ENCODE data around the gene LRRC59. TPM values are rescaled to one million over a fixed set of nuclear protein-coding genes. Genes with fewer than 3 reads are reported as not detected.

The LRRC59 gene
- total and polyA plus RNA-seq, 2 of the 13 experiments (the other 11 are each of a cell fraction or from before 2014, with no cell fraction given): 87.3 to 222 TPM

- no peak for TF ChIP-seq ZNF761 (CRISPR knock-in tag; conservative IDR thresholded peaks at IDR 0.05)
- TF ChIP-seq, protein P1, sequence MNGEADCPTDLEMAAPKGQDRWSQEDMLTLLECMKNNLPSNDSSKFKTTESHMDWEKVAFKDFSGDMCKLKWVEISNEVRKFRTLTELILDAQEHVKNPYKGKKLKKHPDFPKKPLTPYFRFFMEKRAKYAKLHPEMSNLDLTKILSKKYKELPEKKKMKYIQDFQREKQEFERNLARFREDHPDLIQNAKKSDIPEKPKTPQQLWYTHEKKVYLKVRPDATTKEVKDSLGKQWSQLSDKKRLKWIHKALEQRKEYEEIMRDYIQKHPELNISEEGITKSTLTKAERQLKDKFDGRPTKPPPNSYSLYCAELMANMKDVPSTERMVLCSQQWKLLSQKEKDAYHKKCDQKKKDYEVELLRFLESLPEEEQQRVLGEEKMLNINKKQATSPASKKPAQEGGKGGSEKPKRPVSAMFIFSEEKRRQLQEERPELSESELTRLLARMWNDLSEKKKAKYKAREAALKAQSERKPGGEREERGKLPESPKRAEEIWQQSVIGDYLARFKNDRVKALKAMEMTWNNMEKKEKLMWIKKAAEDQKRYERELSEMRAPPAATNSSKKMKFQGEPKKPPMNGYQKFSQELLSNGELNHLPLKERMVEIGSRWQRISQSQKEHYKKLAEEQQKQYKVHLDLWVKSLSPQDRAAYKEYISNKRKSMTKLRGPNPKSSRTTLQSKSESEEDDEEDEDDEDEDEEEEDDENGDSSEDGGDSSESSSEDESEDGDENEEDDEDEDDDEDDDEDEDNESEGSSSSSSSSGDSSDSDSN (CRISPR knock-in tag; IDR thresholded peaks at IDR 0.05): peak; percentile 18; the same call in 1 of the 2 replicates
- TF ChIP-seq RFX5 (IDR thresholded peaks at IDR 0.05; ENCODE audit: low read depth, low read length): no peak
- no peak for TF ChIP-seq ZNF180 (CRISPR knock-in tag; IDR thresholded peaks at IDR 0.05; ENCODE audit: borderline replicate concordance, low read depth)
- TF ChIP-seq RAD21 (CRISPR knock-in tag; IDR thresholded peaks at IDR 0.05): peak; percentile 76
- TF ChIP-seq ZNF605 (CRISPR knock-in tag; IDR thresholded peaks at IDR 0.05): no peak; the same call in 1 of the 2 replicates
- TF ChIP-seq, protein P2, sequence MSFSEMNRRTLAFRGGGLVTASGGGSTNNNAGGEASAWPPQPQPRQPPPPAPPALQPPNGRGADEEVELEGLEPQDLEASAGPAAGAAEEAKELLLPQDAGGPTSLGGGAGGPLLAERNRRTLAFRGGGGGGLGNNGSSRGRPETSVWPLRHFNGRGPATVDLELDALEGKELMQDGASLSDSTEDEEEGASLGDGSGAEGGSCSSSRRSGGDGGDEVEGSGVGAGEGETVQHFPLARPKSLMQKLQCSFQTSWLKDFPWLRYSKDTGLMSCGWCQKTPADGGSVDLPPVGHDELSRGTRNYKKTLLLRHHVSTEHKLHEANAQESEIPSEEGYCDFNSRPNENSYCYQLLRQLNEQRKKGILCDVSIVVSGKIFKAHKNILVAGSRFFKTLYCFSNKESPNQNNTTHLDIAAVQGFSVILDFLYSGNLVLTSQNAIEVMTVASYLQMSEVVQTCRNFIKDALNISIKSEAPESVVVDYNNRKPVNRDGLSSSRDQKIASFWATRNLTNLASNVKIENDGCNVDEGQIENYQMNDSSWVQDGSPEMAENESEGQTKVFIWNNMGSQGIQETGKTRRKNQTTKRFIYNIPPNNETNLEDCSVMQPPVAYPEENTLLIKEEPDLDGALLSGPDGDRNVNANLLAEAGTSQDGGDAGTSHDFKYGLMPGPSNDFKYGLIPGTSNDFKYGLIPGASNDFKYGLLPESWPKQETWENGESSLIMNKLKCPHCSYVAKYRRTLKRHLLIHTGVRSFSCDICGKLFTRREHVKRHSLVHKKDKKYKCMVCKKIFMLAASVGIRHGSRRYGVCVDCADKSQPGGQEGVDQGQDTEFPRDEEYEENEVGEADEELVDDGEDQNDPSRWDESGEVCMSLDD (CRISPR knock-in tag; IDR thresholded peaks at IDR 0.05; ENCODE audit: borderline replicate concordance): no peak
- no peak for TF ChIP-seq SKIL (CRISPR knock-in tag; IDR thresholded peaks at IDR 0.05; ENCODE audit: borderline replicate concordance)
- TF ChIP-seq, protein P3, sequence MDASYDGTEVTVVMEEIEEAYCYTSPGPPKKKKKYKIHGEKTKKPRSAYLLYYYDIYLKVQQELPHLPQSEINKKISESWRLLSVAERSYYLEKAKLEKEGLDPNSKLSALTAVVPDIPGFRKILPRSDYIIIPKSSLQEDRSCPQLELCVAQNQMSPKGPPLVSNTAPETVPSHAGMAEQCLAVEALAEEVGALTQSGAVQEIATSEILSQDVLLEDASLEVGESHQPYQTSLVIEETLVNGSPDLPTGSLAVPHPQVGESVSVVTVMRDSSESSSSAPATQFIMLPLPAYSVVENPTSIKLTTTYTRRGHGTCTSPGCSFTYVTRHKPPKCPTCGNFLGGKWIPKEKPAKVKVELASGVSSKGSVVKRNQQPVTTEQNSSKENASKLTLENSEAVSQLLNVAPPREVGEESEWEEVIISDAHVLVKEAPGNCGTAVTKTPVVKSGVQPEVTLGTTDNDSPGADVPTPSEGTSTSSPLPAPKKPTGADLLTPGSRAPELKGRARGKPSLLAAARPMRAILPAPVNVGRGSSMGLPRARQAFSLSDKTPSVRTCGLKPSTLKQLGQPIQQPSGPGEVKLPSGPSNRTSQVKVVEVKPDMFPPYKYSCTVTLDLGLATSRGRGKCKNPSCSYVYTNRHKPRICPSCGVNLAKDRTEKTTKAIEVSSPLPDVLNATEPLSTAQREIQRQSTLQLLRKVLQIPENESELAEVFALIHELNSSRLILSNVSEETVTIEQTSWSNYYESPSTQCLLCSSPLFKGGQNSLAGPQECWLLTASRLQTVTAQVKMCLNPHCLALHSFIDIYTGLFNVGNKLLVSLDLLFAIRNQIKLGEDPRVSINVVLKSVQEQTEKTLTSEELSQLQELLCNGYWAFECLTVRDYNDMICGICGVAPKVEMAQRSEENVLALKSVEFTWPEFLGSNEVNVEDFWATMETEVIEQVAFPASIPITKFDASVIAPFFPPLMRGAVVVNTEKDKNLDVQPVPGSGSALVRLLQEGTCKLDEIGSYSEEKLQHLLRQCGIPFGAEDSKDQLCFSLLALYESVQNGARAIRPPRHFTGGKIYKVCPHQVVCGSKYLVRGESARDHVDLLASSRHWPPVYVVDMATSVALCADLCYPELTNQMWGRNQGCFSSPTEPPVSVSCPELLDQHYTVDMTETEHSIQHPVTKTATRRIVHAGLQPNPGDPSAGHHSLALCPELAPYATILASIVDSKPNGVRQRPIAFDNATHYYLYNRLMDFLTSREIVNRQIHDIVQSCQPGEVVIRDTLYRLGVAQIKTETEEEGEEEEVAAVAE (CRISPR knock-in tag; IDR thresholded peaks at IDR 0.05; ENCODE audit: borderline replicate concordance): peak; percentile 68; the same call in 1 of the 2 replicates
- no peak for TF ChIP-seq CCAR2 (optimal IDR thresholded peaks at IDR 0.05; ENCODE audit: low read depth, low read length)
- TF ChIP-seq ZNF788 (CRISPR knock-in tag; IDR thresholded peaks at IDR 0.05; ENCODE audit: borderline replicate concordance): no peak
- peak; percentile 55; the same call in 1 of the 3 replicates for TF ChIP-seq MXI1 (IDR thresholded peaks at IDR 0.05; ENCODE audit: borderline replicate concordance, low read depth, low read length)
- TF ChIP-seq GABPA (IDR thresholded peaks at IDR 0.05; ENCODE audit: low read depth, low read length): no peak
- TF ChIP-seq GABPA (CRISPR knock-in tag; IDR thresholded peaks at IDR 0.05; ENCODE audit: low read depth): no peak
- TF ChIP-seq NR2F1 (CRISPR knock-in tag; IDR thresholded peaks at IDR 0.05): 0 out of 4 replicates have a peak, but pooled peaks of 1 of the 2 experiments have one; percentile 17
- TF ChIP-seq ETV5 (CRISPR knock-in tag; IDR thresholded peaks at IDR 0.05; ENCODE audit: borderline replicate concordance): peak; percentile 19; the same call in 1 of the 2 replicates
These were observed 35.5 kb downstream of the LRRC59 start (continued) for GRCh38 chr17:50361561-50362480.

Measured in HepG2 (cell line).